IMR-90 (cell line): ENCODE results near the gene CYFIP2. TPM values are rescaled to one million over a fixed set of nuclear protein-coding genes. Genes with fewer than 3 reads are reported as not detected.
"Not testable (repeated sequence)": the region's sequence is repeated elsewhere in the genome, so short reads cannot be mapped to it uniquely, and the experiment has no call there.

Experiments
- ATAC-seq: fragments of 200-7000 bp; cut with Tn5 transposase; 2 replicates; pipeline ENCODE4 v1.9.1; 2020; ENCODE audit warnings: low read depth, mild to moderate bottlenecking, moderate library complexity
- BruUV-seq: library from RNA; stranded (reverse); fragments of 400-500 nt; replicated peaks from 2 replicates; lab custom pipeline; 2021; lab: Mats Ljungman, UMichigan
- CTCF ChIA-PET: fragments of 300-600 bp; formaldehyde crosslinking; extraction: SDS; loops from one replicate; lab custom pipeline; 2021; ENCODE audit warnings: antibody characterized with exemption; lab: Yijun Ruan, JAX
- POLR2A ChIA-PET: fragments of 300-600 bp; sonication (Branson Sonifier 250); formaldehyde crosslinking; loops from one replicate; lab custom pipeline; 2022; ENCODE audit warnings: antibody characterized with exemption; ENCODE audit not compliant: unreplicated experiment; lab: Charles Lee
- DNase-seq: peaks from one replicate; pipeline ENCODE4 v3.0.0; 2013
- H2AFZ ChIP-seq: replicated peaks from 2 replicates; pipeline ENCODE3; 2013; ENCODE audit warnings: low read length, mild to moderate bottlenecking; ENCODE audit not compliant: poor library complexity
- H2AK5ac ChIP-seq: 2 replicates; pipeline ENCODE4 v1.6.1; 2013; ENCODE audit warnings: low read depth, low read length, inconsistent platforms
- H2AK9ac ChIP-seq: replicated peaks from 2 replicates; pipeline ENCODE3; 2013; ENCODE audit warnings: mild to moderate bottlenecking, low read depth, low read length, moderate library complexity; ENCODE audit not compliant: poor library complexity
- H2BK120ac ChIP-seq: 2 replicates; pipeline ENCODE4 v1.6.1; 2013; ENCODE audit warnings: low read depth, low read length, inconsistent platforms
- H2BK15ac ChIP-seq: 3 replicates; pipeline ENCODE4 v1.6.1; 2013; ENCODE audit warnings: low read depth, low read length, inconsistent platforms
- H2BK20ac ChIP-seq: 2 replicates; pipeline ENCODE4 v1.6.1; 2013; ENCODE audit warnings: low read depth, mild to moderate bottlenecking, inconsistent platforms, low read length, moderate library complexity
- H2BK5ac ChIP-seq: 2 replicates; pipeline ENCODE4 v1.6.1; 2013; ENCODE audit warnings: mild to moderate bottlenecking, low read depth, low read length, inconsistent platforms; ENCODE audit not compliant: poor library complexity, severe bottlenecking
- H3K14ac ChIP-seq: replicated peaks from 2 replicates; pipeline ENCODE4 v1.6.1; 2013; ENCODE audit warnings: low read depth, low read length, inconsistent platforms
- H3K18ac ChIP-seq: 2 replicates; pipeline ENCODE4 v1.6.1; 2013; ENCODE audit warnings: low read depth, low read length, control low read depth
- H3K23ac ChIP-seq: 2 replicates; pipeline ENCODE4 v1.6.1; 2013; ENCODE audit warnings: low read depth, low read length, inconsistent platforms
- H3K27ac ChIP-seq: 2 replicates; pipeline ENCODE4 v1.5.1; 2013; ENCODE audit warnings: mild to moderate bottlenecking, control low read depth, low read length; ENCODE audit not compliant: insufficient read depth
- H3K27me3 ChIP-seq: 2 replicates; pipeline ENCODE4 v1.6.1; 2013; ENCODE audit warnings: low read length; ENCODE audit not compliant: control insufficient read depth, insufficient read depth
- H3K36me3 ChIP-seq: 2 replicates; pipeline ENCODE4 v1.6.1; 2013; ENCODE audit warnings: low read length, mixed read lengths; ENCODE audit not compliant: control insufficient read depth, insufficient read depth
- H3K4ac ChIP-seq: 2 replicates; pipeline ENCODE4 v1.6.1; 2013; ENCODE audit warnings: low read depth, low read length, inconsistent platforms
- H3K4me1 ChIP-seq: 2 replicates; pipeline ENCODE4 v1.6.1; 2013; ENCODE audit warnings: low read length, mixed read lengths; ENCODE audit not compliant: control insufficient read depth, insufficient read depth
- H3K4me2 ChIP-seq: 2 replicates; pipeline ENCODE4 v1.6.1; 2013; ENCODE audit warnings: low read depth, mild to moderate bottlenecking, control low read depth, low read length, moderate library complexity
- H3K4me3 ChIP-seq: 2 replicates; pipeline ENCODE4 v1.5.1; 2013; ENCODE audit warnings: low read depth, mild to moderate bottlenecking, control low read depth, low read length, moderate library complexity; ENCODE audit not compliant: insufficient read depth
- H3K56ac ChIP-seq: 2 replicates; pipeline ENCODE4 v1.6.1; 2013; ENCODE audit warnings: low read length, inconsistent platforms; ENCODE audit not compliant: insufficient read depth; ENCODE audit errors: extremely low read depth
- H3K79me1 ChIP-seq, 2 experiments: 2 replicates each; pipeline ENCODE4 v1.6.1; 2013; ENCODE audit warnings: low read length in 2 of 2, inconsistent platforms in 1 of 2, low read depth in 1 of 2
- H3K9ac ChIP-seq: 2 replicates; pipeline ENCODE4 v1.6.1; 2013; ENCODE audit warnings: low read depth, low read length, control low read depth
- H3K9me1 ChIP-seq: 2 replicates; pipeline ENCODE4 v1.6.1; 2013; ENCODE audit warnings: low read length, inconsistent platforms; ENCODE audit not compliant: insufficient read depth
- H3K9me3 ChIP-seq: 2 replicates; pipeline ENCODE4 v1.6.1; 2013; ENCODE audit warnings: low read length; ENCODE audit not compliant: control insufficient read depth, insufficient read depth
- H4K20me1 ChIP-seq: 2 replicates; pipeline ENCODE4 v1.6.1; 2013; ENCODE audit warnings: low read length, inconsistent platforms; ENCODE audit not compliant: insufficient read depth
- H4K5ac ChIP-seq: 2 replicates; pipeline ENCODE4 v1.6.1; 2013; ENCODE audit warnings: mild to moderate bottlenecking, low read depth, low read length, control low read depth
- H4K8ac ChIP-seq, 2 experiments: 2 replicates each; pipeline ENCODE4 v1.6.1; 2013; ENCODE audit warnings: low read depth in 2 of 2, low read length in 2 of 2, control low read depth in 1 of 2, inconsistent platforms in 1 of 2
- H4K91ac ChIP-seq: 2 replicates; pipeline ENCODE4 v1.6.1; 2013; ENCODE audit warnings: low read depth, low read length, inconsistent platforms; ENCODE audit not compliant: insufficient read depth
- WGBS, 2 experiments: methylation state at CpG; one replicate each; pipeline versions ENCODE4 v1.1.5 to v1.1.7; 2013; ENCODE audit warnings: missing lambda C conversion rate in 2 of 2; ENCODE audit not compliant: insufficient read length in 1 of 2; ENCODE audit errors: extremely low coverage in 2 of 2; 5-methylcytosine and 5-hydroxymethylcytosine counted together
- dilution Hi-C: fragments of 300-500 bp; cut with HindIII; formaldehyde crosslinking; loops from one replicate; pipeline ENCODE4 v1.14.3; 2018; ENCODE audit warnings: low sequenced_read_pairs; ENCODE audit not compliant: unreplicated experiment
- in situ Hi-C: fragments of 300-500 bp; cut with MboI; formaldehyde crosslinking; loops from 3 replicates; pipeline ENCODE4 v1.14.3; 2019; ENCODE audit warnings: low sequenced_read_pairs, inconsistent platforms, mixed read lengths
- intact Hi-C: fragments of 100-400 bp; cut with micrococcal nuclease; formaldehyde crosslinking; loops from 2 replicates; pipeline ENCODE4 v1.10.0; 2022
- polyA plus RNA-seq, 3 experiments: library from polyadenylated mRNA; depleted of rRNA; stranded (reverse); fragments of >200 nt; gene quantifications; 2 replicates each; pipeline ENCODE4 v1.2.3, GENCODE V29; 2012; ENCODE audit warnings: low replicate concordance in 1 of 3
- total RNA-seq: library from RNA; depleted of rRNA; stranded (reverse); fragments of >200 nt; gene quantifications from 2 replicates; pipeline ENCODE4 v1.2.3, GENCODE V29; 2012

CYFIP2 gene
- total and polyA plus RNA-seq, 2 of the 4 experiments (the other 2 are of a cell fraction), result 6.8 to 13.4 TPM

- H3K4me3 ChIP-seq, DNase-seq, in situ Hi-C loops, H3K27me3 ChIP-seq, H3K9me3 ChIP-seq, ATAC-seq, H4K8ac ChIP-seq, H3K56ac ChIP-seq, H3K4ac ChIP-seq, H2BK15ac ChIP-seq, dilution Hi-C loops, H3K9ac ChIP-seq, H4K20me1 ChIP-seq, H2AK5ac ChIP-seq, H2BK120ac ChIP-seq, H3K4me1 ChIP-seq, H2AFZ ChIP-seq, H3K18ac ChIP-seq, H3K79me1 ChIP-seq, H4K5ac ChIP-seq, H3K14ac ChIP-seq, POLR2A ChIA-PET, H4K91ac ChIP-seq, H3K4me2 ChIP-seq, H2BK5ac ChIP-seq, H3K36me3 ChIP-seq, H2BK20ac ChIP-seq, H3K23ac ChIP-seq, H3K27ac ChIP-seq, H2AK9ac ChIP-seq, BruUV-seq, intact Hi-C loops, H3K9me1 ChIP-seq: not testable (repeated sequence)
- CTCF ChIA-PET, result interaction anchor here (0.6 kb wide), 1 partner anchor 224 kb away, joined by 3 read pairs; no protein-coding TSS in a partner anchor
- WGBS, 2 experiments, result no CpG with 5 or more reads among the region's 7 CpGs
Observed at GRCh38 chr5:157244704-157245103, 21.2 kb upstream of the CYFIP2 start.
